HL-60/S4 (cell line): ENCODE results near the gene CEP104.

ENCODE experiments used
- in situ Hi-C: fragments of 300-500 bp; cut with MboI; formaldehyde crosslinking; loops from 2 replicates; pipeline ENCODE4 v1.14.3; 2022; ENCODE audit warnings: low sequenced_read_pairs

The CEP104 gene

GRCh38 chr1:3869751-3870301 lies 12.8 kb upstream of the CEP104 start:
- in situ Hi-C loops: no loop called here

- in situ Hi-C loops: no loop called here
Observed at GRCh38 chr1:3868464-3869006, 11.5 kb upstream of the CEP104 start.

GRCh38 chr1:3865606-3866160 lies 8.7 kb upstream of the CEP104 start:
- in situ Hi-C loops: no loop called here

- in situ Hi-C loops: no loop called here
Observed at GRCh38 chr1:3864884-3865283, 7.9 kb upstream of the CEP104 start.

- in situ Hi-C loops: no loop called here
Observed at GRCh38 chr1:3863231-3863935, 6.4 kb upstream of the CEP104 start.

- in situ Hi-C loops: no loop called here
Observed at GRCh38 chr1:3858231-3858981, 1.4 kb upstream of the CEP104 start.

- in situ Hi-C loops: no loop called here
Observed at GRCh38 chr1:3857791-3858129, 749 bp upstream of the CEP104 start.

- in situ Hi-C loops: no loop called here
Observed at GRCh38 chr1:3852711-3853485, 4.1 kb downstream of the CEP104 start.

GRCh38 chr1:3852091-3852490 lies 4.9 kb downstream of the CEP104 start:
- in situ Hi-C loops: no loop called here

GRCh38 chr1:3851292-3851691 lies 5.7 kb downstream of the CEP104 start:
- in situ Hi-C loops: no loop called here

- in situ Hi-C loops: no loop called here
Observed at GRCh38 chr1:3850857-3851256, 6.2 kb downstream of the CEP104 start.

- in situ Hi-C loops: no loop called here
Observed at GRCh38 chr1:3847081-3847480, 9.9 kb downstream of the CEP104 start.

GRCh38 chr1:3846541-3846940 lies 10.5 kb downstream of the CEP104 start:
- in situ Hi-C loops: no loop called here

GRCh38 chr1:3842912-3843311 lies 14.1 kb downstream of the CEP104 start:
- in situ Hi-C loops: no loop called here

GRCh38 chr1:3841491-3841890 lies 15.5 kb downstream of the CEP104 start:
- in situ Hi-C loops: no loop called here

- in situ Hi-C loops: no loop called here
Observed at GRCh38 chr1:3838788-3839187, 18.2 kb downstream of the CEP104 start.

GRCh38 chr1:3837685-3838084 lies 19.3 kb downstream of the CEP104 start:
- in situ Hi-C loops: no loop called here

- in situ Hi-C loops: no loop called here
Observed at GRCh38 chr1:3837200-3837599, 19.8 kb downstream of the CEP104 start.

GRCh38 chr1:3836421-3836820 lies 20.6 kb downstream of the CEP104 start:
- in situ Hi-C loops: no loop called here

- in situ Hi-C loops: no loop called here
Observed at GRCh38 chr1:3834701-3835100, 22.3 kb downstream of the CEP104 start.

- in situ Hi-C loops: no loop called here
Observed at GRCh38 chr1:3831689-3832088, 25.3 kb downstream of the CEP104 start.
